ENCODE data around the gene RNF39.

RNF39 gene

DNA sequence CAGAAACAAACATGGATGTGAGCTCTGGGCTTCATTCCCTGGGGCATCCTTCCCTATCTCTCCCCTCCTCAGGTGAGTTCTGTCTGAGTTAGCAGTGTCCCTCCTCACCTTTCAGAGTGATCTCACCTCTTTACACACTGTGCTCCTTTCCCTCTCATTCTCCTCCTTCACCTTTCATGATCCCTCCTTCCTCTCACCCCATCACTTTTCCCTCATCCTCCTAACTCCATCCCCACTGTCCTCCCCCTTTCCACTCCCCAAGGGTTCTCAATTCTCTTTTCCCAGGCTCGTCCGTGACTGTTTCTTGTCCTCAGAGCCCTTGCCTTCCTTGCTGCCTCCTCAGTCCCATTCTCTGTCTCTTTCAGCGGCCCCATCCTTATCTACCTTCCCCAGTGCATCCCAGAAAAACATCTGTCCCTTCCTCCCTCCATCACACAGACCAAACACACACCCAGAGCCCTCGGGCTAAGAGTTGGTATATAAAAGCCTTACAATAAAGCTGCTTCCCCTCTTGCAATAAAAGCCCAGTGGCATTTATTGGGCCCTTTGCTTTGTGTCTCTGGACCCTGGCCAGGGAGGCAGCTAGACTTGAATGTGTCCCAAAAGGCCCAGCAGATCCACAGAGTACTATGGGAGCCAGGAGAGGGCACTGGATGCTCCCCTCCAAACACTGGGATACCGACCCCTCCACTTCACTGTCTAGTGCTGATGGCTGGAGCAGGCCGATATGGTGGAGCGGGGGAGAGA lies 1.9 kb downstream of the RNF39 start:
- Histone ChIP-seq H3K4me3 (ENCODE audit: low read length in 2 of 2) (peak overlapping the region in 1 of 2 donors; percentile 45), H3K36me3 (ENCODE audit: control insufficient read depth in 2 of 2, insufficient read depth in 2 of 2, low read length in 2 of 2) (peaks cover 12 to 14% of the 10 kb centered on the region in 2 donors), H3K27me3 (ENCODE audit: control insufficient read depth in 2 of 2, insufficient read depth in 2 of 2, low read length in 2 of 2) (peaks cover 38 to 47% of the 10 kb centered on the region in 2 donors), H3K9me3 (ENCODE audit: control insufficient read depth in 2 of 2, low read length in 2 of 2) (no peaks in the 10 kb centered on the region), H3K27ac (ENCODE audit: low read depth in 2 of 2, low read length in 2 of 2) (no peak overlapping the region), H3K4me1 (ENCODE audit: control insufficient read depth in 2 of 2, insufficient read depth in 2 of 2, low read length in 2 of 2) (peaks cover 11 to 19% of the 10 kb centered on the region in 2 donors), H3K9ac (ENCODE audit: low read depth in 1 of 2, low read length in 2 of 2) (no peak overlapping the region)

DNA sequence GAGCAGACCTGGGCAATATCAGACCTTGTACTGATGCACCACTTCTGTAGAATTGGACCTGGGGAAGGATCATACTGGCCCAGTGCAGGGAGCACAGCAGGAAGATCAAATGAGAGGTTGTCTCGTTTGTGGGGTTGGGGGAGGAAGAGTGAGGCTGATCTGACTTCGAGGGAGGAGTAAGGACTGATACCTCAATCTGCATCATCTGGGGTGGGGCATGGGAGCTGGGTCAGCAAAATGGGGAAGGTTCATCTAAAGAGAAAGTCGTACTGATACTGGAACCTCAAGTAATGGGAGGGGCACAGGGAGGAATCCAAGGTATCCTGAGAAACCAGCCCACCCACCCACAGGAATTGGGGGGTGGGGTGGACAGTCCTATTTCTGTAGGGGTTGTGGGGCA lies 3.7 kb downstream of the RNF39 start:
- Histone ChIP-seq H3K4me3 (ENCODE audit: low read length in 2 of 2) (no peak overlapping the region), H3K9ac (ENCODE audit: low read depth in 1 of 2, low read length in 2 of 2) (no peak overlapping the region), H3K36me3 (ENCODE audit: control insufficient read depth in 2 of 2, insufficient read depth in 2 of 2, low read length in 2 of 2) (peaks cover 12 to 14% of the 10 kb centered on the region in 2 donors), H3K9me3 (ENCODE audit: control insufficient read depth in 2 of 2, low read length in 2 of 2) (no peaks in the 10 kb centered on the region), H3K4me1 (ENCODE audit: control insufficient read depth in 2 of 2, insufficient read depth in 2 of 2, low read length in 2 of 2) (peaks cover 18 to 29% of the 10 kb centered on the region in 2 donors), H3K27ac (ENCODE audit: low read depth in 2 of 2, low read length in 2 of 2) (no peak overlapping the region), H3K27me3 (ENCODE audit: control insufficient read depth in 2 of 2, insufficient read depth in 2 of 2, low read length in 2 of 2) (peaks cover 26 to 36% of the 10 kb centered on the region in 2 donors)

DNA sequence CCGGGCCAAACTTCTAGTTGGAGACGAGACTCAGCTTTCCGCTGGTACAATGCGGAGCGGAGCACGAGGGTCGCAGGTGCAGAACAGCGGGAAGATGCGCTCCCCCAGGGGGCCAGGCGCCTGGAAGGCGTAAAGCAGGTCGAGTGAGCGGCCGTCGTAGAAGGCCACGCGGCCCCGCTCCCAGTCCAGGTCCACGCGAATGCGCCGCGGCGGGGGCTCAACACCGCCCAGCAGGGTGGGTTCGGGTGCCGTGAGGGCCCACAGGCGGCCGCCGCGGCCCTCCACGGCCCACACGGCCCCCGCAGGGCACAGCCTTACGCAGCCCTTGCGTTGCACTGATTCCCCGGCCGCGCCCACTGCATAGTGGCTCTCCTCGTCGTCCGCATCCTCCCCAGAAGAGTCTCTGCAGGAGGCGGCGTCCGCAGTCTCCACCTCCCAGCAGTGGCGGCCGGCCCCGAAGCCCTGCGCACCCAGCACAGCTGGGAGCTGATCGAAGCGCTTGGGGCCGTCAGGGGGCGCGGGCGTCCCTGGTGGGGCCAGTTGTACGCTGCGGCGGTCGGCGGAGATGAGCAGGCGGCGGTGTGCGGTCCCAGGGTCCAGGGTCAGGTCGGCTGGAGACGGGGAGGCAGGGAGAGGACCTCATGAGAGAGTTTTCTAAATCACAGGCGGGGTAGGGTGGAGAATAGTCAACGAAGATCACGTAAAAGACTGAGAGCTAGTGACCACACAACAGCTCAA lies 4.3 kb downstream of the RNF39 start:
- H3K9me3 ChIP-seq (ENCODE audit: control insufficient read depth in 2 of 2, low read length in 2 of 2): no peaks in the 10 kb centered on the region
- peaks cover 26 to 32% of the 10 kb centered on the region in 2 donors for H3K27me3 ChIP-seq (ENCODE audit: control insufficient read depth in 2 of 2, insufficient read depth in 2 of 2, low read length in 2 of 2)
- peaks cover 20 to 32% of the 10 kb centered on the region in 2 donors for H3K4me1 ChIP-seq (ENCODE audit: control insufficient read depth in 2 of 2, insufficient read depth in 2 of 2, low read length in 2 of 2)
- no peak overlapping the region for H3K9ac ChIP-seq (ENCODE audit: low read depth in 1 of 2, low read length in 2 of 2)
- H3K27ac ChIP-seq (ENCODE audit: low read depth in 2 of 2, low read length in 2 of 2): no peak overlapping the region
- H3K36me3 ChIP-seq (ENCODE audit: control insufficient read depth in 2 of 2, insufficient read depth in 2 of 2, low read length in 2 of 2): peaks cover 12 to 14% of the 10 kb centered on the region in 2 donors
- no peak overlapping the region for H3K4me3 ChIP-seq (ENCODE audit: low read length in 2 of 2)

DNA sequence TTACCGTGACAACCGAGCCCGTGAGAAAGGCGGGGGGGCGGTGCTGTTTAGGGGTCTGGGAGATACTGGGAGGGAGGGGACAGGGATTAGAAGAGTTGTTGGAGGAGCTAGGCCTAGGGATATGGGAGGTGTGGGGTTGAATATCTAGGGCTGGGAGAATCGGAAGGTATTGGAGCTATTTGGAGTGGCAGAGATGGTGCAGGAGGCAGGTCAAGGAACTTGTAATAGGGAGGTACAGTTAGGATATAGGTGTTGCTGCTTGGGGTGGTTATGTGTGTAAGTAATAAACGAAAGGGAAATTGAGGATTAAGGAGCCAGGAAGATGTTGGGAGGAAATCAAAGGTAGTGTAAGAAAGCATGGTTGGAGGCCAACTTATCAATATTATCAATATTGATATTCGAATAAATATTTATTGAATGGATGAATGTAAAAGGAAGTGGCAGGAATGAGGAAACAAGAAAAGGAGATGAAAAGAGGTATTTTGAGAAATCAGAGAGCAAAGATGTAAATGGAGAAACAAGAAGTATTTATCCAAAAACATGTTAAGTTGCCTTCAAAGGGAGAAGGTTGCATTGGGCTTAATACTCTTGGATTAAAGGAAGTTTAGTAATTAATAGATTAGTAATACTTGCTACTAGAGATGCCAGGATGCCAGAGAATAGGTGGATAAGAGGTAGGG lies 8.0 kb downstream of the RNF39 start:
- H3K4me3 ChIP-seq (ENCODE audit: low read length in 2 of 2): peak overlapping the region; percentile 98 to 99
- peaks cover 14 to 15% of the 10 kb centered on the region in 2 donors for H3K36me3 ChIP-seq (ENCODE audit: control insufficient read depth in 2 of 2, insufficient read depth in 2 of 2, low read length in 2 of 2)
- H3K27me3 ChIP-seq (ENCODE audit: control insufficient read depth in 2 of 2, insufficient read depth in 2 of 2, low read length in 2 of 2): peaks cover 0 to 10% of the 10 kb centered on the region in 2 donors
- peaks cover 16 to 25% of the 10 kb centered on the region in 2 donors for H3K4me1 ChIP-seq (ENCODE audit: control insufficient read depth in 2 of 2, insufficient read depth in 2 of 2, low read length in 2 of 2)
- no peaks in the 10 kb centered on the region for H3K9me3 ChIP-seq (ENCODE audit: control insufficient read depth in 2 of 2, low read length in 2 of 2)
- H3K27ac ChIP-seq (ENCODE audit: low read depth in 2 of 2, low read length in 2 of 2): peak overlapping the region; percentile 90 to 97
- peak overlapping the region; percentile 94 to 95 for H3K9ac ChIP-seq (ENCODE audit: low read depth in 1 of 2, low read length in 2 of 2)

DNA sequence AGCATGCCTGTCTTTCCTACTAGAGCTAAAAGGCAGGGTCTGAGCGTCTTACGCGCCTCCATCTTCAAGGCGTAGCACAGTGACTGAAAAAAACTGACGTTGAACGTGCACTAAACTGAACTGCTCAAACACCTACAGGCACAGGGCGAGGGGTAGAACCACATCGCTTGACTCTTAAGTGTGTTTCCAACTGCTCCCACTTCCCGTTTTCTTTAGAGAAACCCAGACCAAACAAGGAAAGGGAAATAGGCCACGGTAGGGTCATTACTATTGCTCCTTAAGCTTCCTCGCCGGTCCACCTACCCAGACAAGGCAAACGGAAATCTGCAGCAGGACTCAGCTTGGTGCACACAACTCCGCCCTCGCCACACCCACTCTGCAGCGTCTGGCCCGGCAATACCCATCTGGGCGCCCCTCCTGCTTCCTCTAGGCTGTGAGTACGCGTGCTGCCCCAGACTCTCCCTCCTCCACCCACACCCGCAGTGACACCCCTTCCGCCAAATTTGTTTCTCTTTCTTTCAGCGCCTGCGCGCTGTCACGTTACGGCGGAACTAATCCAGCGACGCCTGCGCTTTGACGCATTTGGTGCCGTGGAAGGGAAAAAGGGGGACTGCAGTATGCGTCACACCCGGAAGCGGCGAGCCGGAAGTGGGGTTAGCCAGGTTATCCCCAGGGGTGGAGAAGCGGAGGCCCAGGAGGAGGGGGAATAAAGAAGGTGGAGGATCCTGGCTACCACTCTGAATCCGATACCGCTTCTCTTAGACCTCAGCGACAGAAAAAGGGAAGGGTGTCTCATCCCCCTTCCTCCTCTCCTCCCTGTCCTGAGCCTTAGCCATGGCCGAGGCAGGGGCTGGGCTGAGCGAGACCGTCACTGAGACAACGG lies 8.8 kb downstream of the RNF39 start, which contains the start of gene PPP1R11:
PPP1R11 (plus strand) TSS at position 622 of the 883 bp plus-strand sequence; CDS start at position 835, 213 bp downstream.
- H3K36me3 ChIP-seq (ENCODE audit: control insufficient read depth in 2 of 2, insufficient read depth in 2 of 2, low read length in 2 of 2): peaks cover 14 to 15% of the 10 kb centered on the region in 2 donors
- peak within 1 kb of the TSS; percentile 98 to 99 for H3K4me3 ChIP-seq (ENCODE audit: low read length in 2 of 2)
- H3K27me3 ChIP-seq (ENCODE audit: control insufficient read depth in 2 of 2, insufficient read depth in 2 of 2, low read length in 2 of 2): peaks cover 0 to 8% of the 10 kb centered on the region in 2 donors
- H3K4me1 ChIP-seq (ENCODE audit: control insufficient read depth in 2 of 2, insufficient read depth in 2 of 2, low read length in 2 of 2): peaks cover 22 to 25% of the 10 kb centered on the region in 2 donors
- peak within 1 kb of the TSS; percentile 94 to 95 for H3K9ac ChIP-seq (ENCODE audit: low read depth in 1 of 2, low read length in 2 of 2)
- no peaks in the 10 kb centered on the region for H3K9me3 ChIP-seq (ENCODE audit: control insufficient read depth in 2 of 2, low read length in 2 of 2)
- peak within 1 kb of the TSS; percentile 90 to 97 for H3K27ac ChIP-seq (ENCODE audit: low read depth in 2 of 2, low read length in 2 of 2)

DNA sequence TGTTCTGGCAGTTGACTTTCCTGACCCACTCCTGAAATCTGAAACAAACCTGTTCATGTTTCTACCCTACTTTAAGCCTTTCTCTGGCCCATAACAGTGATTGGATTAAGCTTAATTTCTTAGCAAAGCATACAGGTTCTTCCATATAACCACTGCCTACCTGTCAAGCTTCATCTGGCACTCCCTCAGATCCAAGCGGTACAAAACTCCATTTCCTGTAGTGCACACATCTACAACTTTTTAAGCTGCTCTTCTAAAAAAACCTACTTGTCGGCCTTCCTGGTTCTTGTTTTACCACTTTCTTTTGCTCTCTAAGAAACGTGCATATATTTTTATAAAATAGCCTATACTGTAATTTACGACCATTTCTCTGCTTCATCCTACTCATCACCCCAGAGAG lies 9.5 kb downstream of the RNF39 start:
- Histone ChIP-seq H3K27me3 (ENCODE audit: control insufficient read depth in 2 of 2, insufficient read depth in 2 of 2, low read length in 2 of 2) (peaks cover 0 to 5% of the 10 kb centered on the region in 2 donors), H3K4me3 (ENCODE audit: low read length in 2 of 2) (peak overlapping the region; percentile 98 to 99), H3K36me3 (ENCODE audit: control insufficient read depth in 2 of 2, insufficient read depth in 2 of 2, low read length in 2 of 2) (peaks cover 14 to 15% of the 10 kb centered on the region in 2 donors), H3K4me1 (ENCODE audit: control insufficient read depth in 2 of 2, insufficient read depth in 2 of 2, low read length in 2 of 2) (peaks cover 22 to 25% of the 10 kb centered on the region in 2 donors), H3K9ac (ENCODE audit: low read depth in 1 of 2, low read length in 2 of 2) (peak overlapping the region; percentile 87 to 94), H3K9me3 (ENCODE audit: control insufficient read depth in 2 of 2, low read length in 2 of 2) (no peaks in the 10 kb centered on the region), H3K27ac (ENCODE audit: low read depth in 2 of 2, low read length in 2 of 2) (peak overlapping the region; percentile 90 to 97)

DNA sequence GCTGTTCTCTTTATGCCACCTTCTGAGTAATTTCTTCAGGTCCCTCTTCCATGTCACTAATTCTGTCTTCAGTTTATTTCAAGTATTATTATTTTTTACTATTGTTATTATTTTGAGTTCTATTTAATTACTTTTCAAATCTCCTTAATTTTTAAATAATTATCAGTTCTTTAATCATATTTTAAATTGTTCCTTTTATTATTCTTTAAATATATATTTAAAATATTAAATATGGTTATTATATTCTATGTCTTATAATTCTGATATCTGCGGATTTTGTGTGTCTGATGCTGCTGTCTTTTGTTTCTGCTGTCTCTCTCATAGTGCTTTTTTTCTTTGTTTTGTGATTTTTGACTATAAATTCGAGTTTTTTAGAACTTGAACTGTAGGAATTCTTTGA lies 12.3 kb downstream of the RNF39 start:
- H3K9ac ChIP-seq (ENCODE audit: low read depth in 1 of 2, low read length in 2 of 2): no peak overlapping the region
- H3K36me3 ChIP-seq (ENCODE audit: control insufficient read depth in 2 of 2, insufficient read depth in 2 of 2, low read length in 2 of 2): peaks cover 0 to 4% of the 10 kb centered on the region in 2 donors
- no peak overlapping the region for H3K27ac ChIP-seq (ENCODE audit: low read depth in 2 of 2, low read length in 2 of 2)
- H3K4me1 ChIP-seq (ENCODE audit: control insufficient read depth in 2 of 2, insufficient read depth in 2 of 2, low read length in 2 of 2): peaks cover 32 to 35% of the 10 kb centered on the region in 2 donors
- no peaks in the 10 kb centered on the region for H3K27me3 ChIP-seq (ENCODE audit: control insufficient read depth in 2 of 2, insufficient read depth in 2 of 2, low read length in 2 of 2)
- no peaks in the 10 kb centered on the region for H3K9me3 ChIP-seq (ENCODE audit: control insufficient read depth in 2 of 2, low read length in 2 of 2)
- H3K4me3 ChIP-seq (ENCODE audit: low read length in 2 of 2): no peak overlapping the region

DNA sequence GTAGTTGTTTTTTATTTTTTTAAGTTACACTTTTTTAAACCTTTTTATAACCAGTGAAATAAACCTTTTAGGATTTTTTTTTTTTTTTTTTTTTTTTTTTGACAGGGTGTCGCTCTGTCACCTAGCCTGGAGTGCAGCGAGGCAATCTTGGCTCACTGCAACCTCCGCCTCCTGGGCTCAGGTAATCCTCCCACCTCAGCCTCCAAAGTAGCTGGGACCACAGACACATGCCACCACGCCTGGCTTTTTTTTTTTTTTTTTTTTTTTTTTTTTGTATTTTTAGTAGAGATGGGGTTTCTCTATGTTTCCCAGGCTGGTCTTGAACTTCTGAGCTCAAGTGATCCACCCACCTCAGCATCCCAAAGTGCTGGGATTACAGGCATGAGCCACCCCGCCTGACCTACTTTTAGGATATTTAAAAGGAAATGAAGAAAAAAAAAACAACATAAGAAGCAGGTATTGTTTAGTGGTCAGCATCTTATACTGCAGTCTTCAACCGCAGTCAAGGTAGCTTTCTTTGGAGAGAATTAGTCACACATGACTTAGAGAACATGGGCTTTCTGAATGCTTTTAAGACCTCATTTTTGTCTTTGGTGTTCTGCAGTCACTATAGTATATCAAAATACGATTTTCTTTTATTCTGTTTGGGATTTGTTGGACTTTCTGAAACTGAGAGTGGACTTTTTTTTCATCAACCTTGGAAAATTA lies 12.9 kb downstream of the RNF39 start:
- Histone ChIP-seq H3K36me3 (ENCODE audit: control insufficient read depth in 2 of 2, insufficient read depth in 2 of 2, low read length in 2 of 2) (peaks cover 0 to 4% of the 10 kb centered on the region in 2 donors), H3K9me3 (ENCODE audit: control insufficient read depth in 2 of 2, low read length in 2 of 2) (no peaks in the 10 kb centered on the region), H3K4me1 (ENCODE audit: control insufficient read depth in 2 of 2, insufficient read depth in 2 of 2, low read length in 2 of 2) (peaks cover 28% of the 10 kb centered on the region in 2 donors), H3K27ac (ENCODE audit: low read depth in 2 of 2, low read length in 2 of 2) (peak overlapping the region; percentile 95), H3K4me3 (ENCODE audit: low read length in 2 of 2) (peak overlapping the region; percentile 86 to 99), H3K9ac (ENCODE audit: low read depth in 1 of 2, low read length in 2 of 2) (peak overlapping the region in 1 of 2 donors; percentile 78), H3K27me3 (ENCODE audit: control insufficient read depth in 2 of 2, insufficient read depth in 2 of 2, low read length in 2 of 2) (no peaks in the 10 kb centered on the region)
